ENCODE measurements around the gene CCL4.
"Not testable (repeated sequence)": the region's sequence is repeated elsewhere in the genome, so short reads cannot be mapped to it uniquely, and the experiment has no call there.

Gene CCL4

DNA sequence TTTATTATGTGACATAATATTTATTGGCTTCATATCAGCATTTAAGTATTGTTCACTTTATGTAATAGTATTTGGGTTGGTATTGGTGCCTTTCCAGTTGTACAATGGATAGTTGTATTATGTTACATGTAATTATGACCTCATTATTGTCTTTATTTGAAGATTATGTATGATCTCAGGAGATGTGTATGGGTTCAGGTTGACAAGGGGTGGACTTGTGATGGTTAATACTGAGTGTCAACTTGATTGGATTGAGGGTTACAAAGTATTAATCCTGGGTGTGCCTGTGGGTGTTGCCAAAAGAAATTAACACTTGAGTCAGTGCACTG, 12.0 kb downstream of the CCL4 start:
- H3K27ac ChIP-seq (ENCODE audit: insufficient read depth in 1 of 2, low read depth in 1 of 2, low read length in 2 of 2, poor library complexity in 1 of 2, severe bottlenecking in 2 of 2); POLR2A ChIA-PET; H3K27me3 ChIP-seq (replicated peaks in 2 of 5; ENCODE audit: control insufficient read depth in 4 of 5, insufficient read depth in 5 of 5, low read length in 4 of 5); H3K4me3 ChIP-seq (ENCODE audit: control insufficient read depth in 1 of 7, extremely low read depth in 1 of 7, insufficient read depth in 4 of 7, low read depth in 2 of 7, low read length in 6 of 7); H3K9me3 ChIP-seq (ENCODE audit: control extremely low read depth in 1 of 5, control insufficient read depth in 4 of 5, insufficient read depth in 2 of 5, low read depth in 1 of 5, low read length in 4 of 5); H3K4me1 ChIP-seq (ENCODE audit: control extremely low read depth in 1 of 4, control insufficient read depth in 4 of 4, insufficient read depth in 4 of 4, low read length in 3 of 4); H3K36me3 ChIP-seq (ENCODE audit: control insufficient read depth in 4 of 4, insufficient read depth in 4 of 4, low read length in 3 of 4); DNase-seq: not testable (repeated sequence)
- CTCF ChIA-PET, result interaction anchor here (1.3 to 1.7 kb wide), 2 partner anchors 16 to 42 kb away, joined by 4 to 6 read pairs; no protein-coding TSS in a partner anchor

DNA sequence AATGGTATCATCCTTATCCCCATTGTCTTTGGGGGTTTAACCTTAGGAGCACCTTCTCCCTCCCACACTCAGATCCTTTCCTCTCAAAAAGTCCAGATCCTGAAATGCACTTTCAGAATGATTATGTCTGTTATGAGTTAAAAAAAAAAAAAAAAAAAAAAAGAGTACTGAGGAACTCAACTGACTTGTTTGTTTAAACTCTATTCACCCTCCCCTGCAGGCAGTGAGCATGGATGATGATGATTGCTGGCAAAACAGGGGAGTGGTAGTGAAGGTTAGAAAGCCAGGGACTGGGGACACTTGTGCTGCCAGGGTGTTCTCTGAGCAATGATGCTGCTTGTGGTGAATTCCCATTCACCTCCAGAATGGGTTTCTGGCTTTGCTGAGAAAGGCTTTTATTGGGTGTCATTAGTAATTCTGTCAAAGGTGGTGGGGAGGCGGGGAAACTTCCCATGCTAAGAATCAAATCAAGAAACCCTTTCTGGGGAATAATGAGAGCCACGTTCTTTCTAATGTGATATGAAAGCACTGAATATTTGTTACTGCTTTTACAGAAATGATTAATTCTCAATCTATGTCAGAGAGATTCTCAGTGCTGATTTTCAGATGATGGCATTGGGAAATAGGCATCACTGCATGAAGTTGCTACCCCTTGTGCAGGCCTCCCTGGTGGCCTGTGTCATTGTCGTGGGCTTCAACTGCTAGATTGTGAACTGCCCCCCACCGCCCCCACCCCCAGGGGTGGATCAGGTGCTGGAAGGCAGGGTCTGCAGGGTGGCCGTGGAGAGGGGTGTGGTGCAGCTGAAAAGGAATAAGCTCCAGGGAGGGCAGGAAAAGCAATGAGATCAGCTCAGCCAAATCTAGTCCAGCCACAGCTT, 14.1 kb downstream of the CCL4 start:
- H3K4me1 ChIP-seq (ENCODE audit: control extremely low read depth in 1 of 4, control insufficient read depth in 4 of 4, insufficient read depth in 4 of 4, low read length in 3 of 4), result no peaks in the 10 kb centered on the region
- ChIA-PET CTCF (interaction anchor here (1.4 to 4.4 kb wide), 5 partner anchors 11 to 33 kb away, joined by 5 to 23 read pairs (median 12); no protein-coding TSS in a partner anchor), POLR2A (no interaction called here)
- H3K27me3 ChIP-seq (replicated peaks in 2 of 5; ENCODE audit: control insufficient read depth in 4 of 5, insufficient read depth in 5 of 5, low read length in 4 of 5), result no peaks in the 10 kb centered on the region
- H3K36me3 ChIP-seq (ENCODE audit: control insufficient read depth in 4 of 4, insufficient read depth in 4 of 4, low read length in 3 of 4), result no peaks in the 10 kb centered on the region
- no peak overlapping the region for H3K4me3 ChIP-seq (ENCODE audit: control insufficient read depth in 1 of 7, extremely low read depth in 1 of 7, insufficient read depth in 4 of 7, low read depth in 2 of 7, low read length in 6 of 7)
- no peak for DNase-seq
- WGBS (ENCODE audit: insufficient coverage), result 100% methylated on average over 1 of the region's 5 CpGs
- no peak overlapping the region for H3K27ac ChIP-seq (ENCODE audit: insufficient read depth in 1 of 2, low read depth in 1 of 2, low read length in 2 of 2, poor library complexity in 1 of 2, severe bottlenecking in 2 of 2)
- H3K9me3 ChIP-seq (ENCODE audit: control extremely low read depth in 1 of 5, control insufficient read depth in 4 of 5, insufficient read depth in 2 of 5, low read depth in 1 of 5, low read length in 4 of 5), result peaks cover 0 to 1% (median 0%) of the 10 kb centered on the region in 5 experiments

DNA sequence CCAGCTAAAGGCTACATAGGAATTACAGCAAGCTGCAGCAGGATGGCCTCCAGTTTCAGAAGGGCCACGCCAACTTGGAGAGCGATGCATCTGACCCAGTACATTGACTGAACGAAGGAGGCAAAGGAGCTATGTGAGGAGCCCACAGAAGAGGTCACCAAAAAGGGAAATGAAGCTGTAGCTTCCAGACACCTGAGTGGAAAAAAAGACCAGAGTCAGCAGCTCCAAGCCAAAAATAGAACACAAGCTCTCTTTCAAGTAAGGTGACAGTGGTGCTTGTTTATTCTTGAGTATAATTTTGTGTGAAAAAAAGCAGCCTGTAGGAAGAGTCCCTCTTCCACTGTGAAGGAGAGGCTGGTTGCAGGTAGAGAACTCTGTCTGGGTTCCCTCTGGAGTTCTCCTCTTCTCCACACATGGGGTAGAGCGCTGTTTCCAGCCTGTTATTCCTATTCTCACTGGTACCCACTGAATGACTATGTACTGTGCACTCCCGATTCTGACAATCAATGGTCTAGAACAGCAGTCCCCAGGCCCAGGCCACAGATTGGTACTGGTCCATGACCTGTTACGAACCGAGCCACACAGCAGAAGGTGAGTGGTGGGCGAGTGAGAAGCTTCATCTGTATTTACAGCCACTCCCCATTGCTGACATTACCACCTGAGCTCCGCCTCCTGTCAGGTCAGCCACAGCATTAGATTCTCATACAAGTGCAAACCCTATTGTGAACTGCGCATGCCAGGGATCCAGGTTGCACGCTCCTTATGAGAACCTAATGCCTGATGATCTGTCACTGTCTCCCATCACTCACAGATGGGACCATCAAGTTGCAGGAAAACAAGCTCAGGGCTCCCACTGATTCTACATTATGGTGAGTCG, 15.1 kb downstream of the CCL4 start:
- WGBS (ENCODE audit: insufficient coverage), result 98% methylated on average over 11 of the region's 12 CpGs
- H3K27me3 ChIP-seq (replicated peaks in 2 of 5; ENCODE audit: control insufficient read depth in 4 of 5, insufficient read depth in 5 of 5, low read length in 4 of 5), result no peaks in the 10 kb centered on the region
- CTCF ChIA-PET, result interaction anchor here (0.9 to 4.4 kb wide), 7 partner anchors 10 to 140 kb away, joined by 3 to 23 read pairs (median 12); no protein-coding TSS in a partner anchor
- DNase-seq, result no peak
- peaks cover 0 to 1% (median 0%) of the 10 kb centered on the region in 5 experiments for H3K9me3 ChIP-seq (ENCODE audit: control extremely low read depth in 1 of 5, control insufficient read depth in 4 of 5, insufficient read depth in 2 of 5, low read depth in 1 of 5, low read length in 4 of 5)
- H3K27ac ChIP-seq (ENCODE audit: insufficient read depth in 1 of 2, low read depth in 1 of 2, low read length in 2 of 2, poor library complexity in 1 of 2, severe bottlenecking in 2 of 2), result no peak overlapping the region
- no peak overlapping the region for H3K4me3 ChIP-seq (ENCODE audit: control insufficient read depth in 1 of 7, extremely low read depth in 1 of 7, insufficient read depth in 4 of 7, low read depth in 2 of 7, low read length in 6 of 7)
- no peaks in the 10 kb centered on the region for H3K4me1 ChIP-seq (ENCODE audit: control extremely low read depth in 1 of 4, control insufficient read depth in 4 of 4, insufficient read depth in 4 of 4, low read length in 3 of 4)
- POLR2A ChIA-PET, result interaction anchor here (1.4 kb wide), 1 partner anchor 10 kb away, joined by 3 read pairs; no protein-coding TSS in a partner anchor
- H3K36me3 ChIP-seq (ENCODE audit: control insufficient read depth in 4 of 4, insufficient read depth in 4 of 4, low read length in 3 of 4), result no peaks in the 10 kb centered on the region

DNA sequence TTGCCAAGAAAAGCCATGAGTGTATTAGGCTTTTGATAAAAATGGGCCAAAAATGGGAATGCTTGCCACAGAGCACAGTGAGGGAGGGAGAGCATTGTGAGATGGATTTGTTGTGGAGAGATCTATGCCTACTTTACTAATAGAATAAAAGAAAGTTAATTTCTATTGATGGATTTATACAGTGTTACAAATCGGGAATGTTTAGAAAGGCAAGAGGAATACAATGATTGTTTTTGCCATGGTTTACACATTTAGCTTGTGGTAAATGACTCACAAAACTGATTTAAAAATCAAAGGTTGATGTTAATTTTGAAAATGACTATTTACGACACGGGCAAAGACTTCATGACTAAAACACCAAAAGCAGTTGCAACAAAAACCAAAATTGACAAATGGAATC, 16.6 kb downstream of the CCL4 start:
- H3K27me3 ChIP-seq (replicated peaks in 2 of 5; ENCODE audit: control insufficient read depth in 4 of 5, insufficient read depth in 5 of 5, low read length in 4 of 5), result no peaks in the 10 kb centered on the region
- H3K36me3 ChIP-seq (ENCODE audit: control insufficient read depth in 4 of 4, insufficient read depth in 4 of 4, low read length in 3 of 4), result no peaks in the 10 kb centered on the region
- no peak for DNase-seq
- peaks cover 0 to 8% (median 5%) of the 10 kb centered on the region in 5 experiments for H3K9me3 ChIP-seq (ENCODE audit: control extremely low read depth in 1 of 5, control insufficient read depth in 4 of 5, insufficient read depth in 2 of 5, low read depth in 1 of 5, low read length in 4 of 5)
- 100% methylated on average over 1 of the region's 3 CpGs for WGBS (ENCODE audit: insufficient coverage)
- H3K27ac ChIP-seq (ENCODE audit: insufficient read depth in 1 of 2, low read depth in 1 of 2, low read length in 2 of 2, poor library complexity in 1 of 2, severe bottlenecking in 2 of 2), result no peak overlapping the region
- no peak overlapping the region for H3K4me3 ChIP-seq (ENCODE audit: control insufficient read depth in 1 of 7, extremely low read depth in 1 of 7, insufficient read depth in 4 of 7, low read depth in 2 of 7, low read length in 6 of 7)
- no peaks in the 10 kb centered on the region for H3K4me1 ChIP-seq (ENCODE audit: control extremely low read depth in 1 of 4, control insufficient read depth in 4 of 4, insufficient read depth in 4 of 4, low read length in 3 of 4)
- POLR2A ChIA-PET, result no interaction called here
- CTCF ChIA-PET, result interaction anchor here (1.3 to 4.4 kb wide), 4 partner anchors 12 to 48 kb away, joined by 4 to 23 read pairs (median 13); no protein-coding TSS in a partner anchor

DNA sequence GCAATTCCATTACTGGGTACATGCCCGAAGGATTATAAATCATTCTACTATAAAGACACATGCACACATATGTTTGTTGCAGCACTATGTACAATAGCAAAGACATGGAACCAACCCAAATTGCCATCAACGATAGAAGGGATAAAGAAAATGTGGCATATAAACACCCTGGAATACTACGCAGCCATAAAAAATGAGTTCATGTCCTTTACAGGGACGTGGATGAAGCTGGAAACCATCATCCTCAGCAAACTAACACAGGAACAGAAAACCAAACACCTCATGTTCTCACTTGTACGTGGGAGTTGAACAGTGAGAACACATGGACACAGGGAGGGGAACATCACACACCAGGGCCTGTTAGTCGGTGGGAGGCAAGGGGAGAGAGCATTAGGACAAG, 17.5 kb downstream of the CCL4 start:
- H3K4me1 ChIP-seq (ENCODE audit: control extremely low read depth in 1 of 4, control insufficient read depth in 4 of 4, insufficient read depth in 4 of 4, low read length in 3 of 4); H3K27me3 ChIP-seq (replicated peaks in 2 of 5; ENCODE audit: control insufficient read depth in 4 of 5, insufficient read depth in 5 of 5, low read length in 4 of 5); POLR2A ChIA-PET; H3K27ac ChIP-seq (ENCODE audit: insufficient read depth in 1 of 2, low read depth in 1 of 2, low read length in 2 of 2, poor library complexity in 1 of 2, severe bottlenecking in 2 of 2); DNase-seq; H3K4me3 ChIP-seq (ENCODE audit: control insufficient read depth in 1 of 7, extremely low read depth in 1 of 7, insufficient read depth in 4 of 7, low read depth in 2 of 7, low read length in 6 of 7); H3K36me3 ChIP-seq (ENCODE audit: control insufficient read depth in 4 of 4, insufficient read depth in 4 of 4, low read length in 3 of 4): not testable (repeated sequence)
- CTCF ChIA-PET, result interaction anchor here (0.8 to 2.7 kb wide), 2 partner anchors 15 to 25 kb away, joined by 3 to 14 read pairs; no protein-coding TSS in a partner anchor
- WGBS (ENCODE audit: insufficient coverage), result 100% methylated on average over 5 of the region's 6 CpGs
- H3K9me3 ChIP-seq (ENCODE audit: control extremely low read depth in 1 of 5, control insufficient read depth in 4 of 5, insufficient read depth in 2 of 5, low read depth in 1 of 5, low read length in 4 of 5), result peaks cover 0 to 17% (median 14%) of the 10 kb centered on the region in 5 experiments

DNA sequence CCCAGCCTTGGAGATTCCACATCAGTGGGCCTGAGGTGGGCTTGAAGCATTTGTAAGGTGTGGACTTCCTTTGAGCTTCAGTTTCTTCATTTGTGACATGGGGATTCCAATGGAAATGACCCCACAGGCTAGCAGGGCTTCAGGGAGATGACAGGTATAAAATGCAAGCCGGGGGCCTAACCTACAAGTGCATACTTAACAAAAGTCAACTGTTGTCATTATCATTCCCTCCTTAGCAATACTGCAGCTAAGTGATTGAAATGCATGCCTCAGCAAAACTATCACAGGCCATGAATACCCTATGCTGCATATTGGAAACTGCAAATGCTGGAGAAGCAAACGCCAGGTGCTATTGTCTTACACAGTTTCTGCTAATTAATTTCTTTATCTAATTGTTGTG, 19.8 kb downstream of the CCL4 start:
- DNase-seq, result no peak
- 100% methylated on average over 2 of the region's 2 CpGs for WGBS (ENCODE audit: insufficient coverage)
- no peak overlapping the region for H3K27ac ChIP-seq (ENCODE audit: insufficient read depth in 1 of 2, low read depth in 1 of 2, low read length in 2 of 2, poor library complexity in 1 of 2, severe bottlenecking in 2 of 2)
- H3K9me3 ChIP-seq (ENCODE audit: control extremely low read depth in 1 of 5, control insufficient read depth in 4 of 5, insufficient read depth in 2 of 5, low read depth in 1 of 5, low read length in 4 of 5), result peaks cover 0 to 23% (median 19%) of the 10 kb centered on the region in 5 experiments
- H3K27me3 ChIP-seq (replicated peaks in 2 of 5; ENCODE audit: control insufficient read depth in 4 of 5, insufficient read depth in 5 of 5, low read length in 4 of 5), result no peaks in the 10 kb centered on the region
- POLR2A ChIA-PET, result no interaction called here
- H3K4me1 ChIP-seq (ENCODE audit: control extremely low read depth in 1 of 4, control insufficient read depth in 4 of 4, insufficient read depth in 4 of 4, low read length in 3 of 4), result no peaks in the 10 kb centered on the region
- CTCF ChIA-PET, result interaction anchor here (1.1 to 16.2 kb wide), 6 partner anchors 9 to 276 kb away, joined by 3 to 187 read pairs (median 4); no protein-coding TSS in a partner anchor
- H3K4me3 ChIP-seq (ENCODE audit: control insufficient read depth in 1 of 7, extremely low read depth in 1 of 7, insufficient read depth in 4 of 7, low read depth in 2 of 7, low read length in 6 of 7), result no peak overlapping the region
- H3K36me3 ChIP-seq (ENCODE audit: control insufficient read depth in 4 of 4, insufficient read depth in 4 of 4, low read length in 3 of 4), result no peaks in the 10 kb centered on the region
